Dedifferentiated amniotic fluid mesenchymal stem cell (primary cell): ENCODE data around the gene CNFN.

Experiments used
- DNase-seq: peaks from one replicate; pipeline ENCODE4 v3.0.0-alpha.2; 2016; ENCODE audit errors: extremely low spot score

The CNFN gene

DNA sequence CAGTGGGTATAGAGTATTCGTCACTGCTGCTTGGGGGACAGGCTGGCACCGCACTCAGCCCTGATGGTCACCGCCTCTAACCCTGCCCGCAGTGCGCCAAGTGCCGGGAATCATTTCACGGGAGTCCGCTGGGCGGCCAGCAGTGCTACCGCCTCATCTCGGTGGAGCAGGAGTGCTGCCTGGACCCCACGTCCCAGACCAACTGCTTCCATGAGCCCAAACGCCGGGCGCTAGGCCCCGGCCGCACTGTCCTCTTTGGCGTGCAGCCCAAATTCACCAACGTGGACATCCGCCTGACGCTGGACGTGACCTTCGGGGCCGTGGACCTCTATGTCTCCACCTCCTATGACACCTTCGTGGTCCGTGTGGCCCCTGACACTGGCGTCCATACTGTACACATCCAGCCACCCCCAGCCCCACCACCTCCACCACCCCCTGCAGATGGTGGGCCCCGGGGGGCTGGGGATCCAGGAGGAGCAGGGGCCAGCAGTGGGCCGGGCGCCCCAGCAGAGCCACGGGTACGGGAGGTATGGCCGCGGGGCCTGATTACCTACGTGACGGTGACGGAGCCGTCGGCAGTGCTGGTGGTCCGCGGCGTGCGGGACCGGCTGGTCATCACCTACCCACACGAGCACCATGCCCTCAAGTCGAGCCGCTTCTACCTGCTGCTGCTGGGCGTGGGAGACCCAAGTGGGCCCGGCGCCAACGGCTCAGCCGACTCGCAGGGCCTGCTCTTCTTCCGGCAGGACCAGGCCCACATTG, 14.5 kb downstream of the CNFN start:
- no peak for DNase-seq

DNA sequence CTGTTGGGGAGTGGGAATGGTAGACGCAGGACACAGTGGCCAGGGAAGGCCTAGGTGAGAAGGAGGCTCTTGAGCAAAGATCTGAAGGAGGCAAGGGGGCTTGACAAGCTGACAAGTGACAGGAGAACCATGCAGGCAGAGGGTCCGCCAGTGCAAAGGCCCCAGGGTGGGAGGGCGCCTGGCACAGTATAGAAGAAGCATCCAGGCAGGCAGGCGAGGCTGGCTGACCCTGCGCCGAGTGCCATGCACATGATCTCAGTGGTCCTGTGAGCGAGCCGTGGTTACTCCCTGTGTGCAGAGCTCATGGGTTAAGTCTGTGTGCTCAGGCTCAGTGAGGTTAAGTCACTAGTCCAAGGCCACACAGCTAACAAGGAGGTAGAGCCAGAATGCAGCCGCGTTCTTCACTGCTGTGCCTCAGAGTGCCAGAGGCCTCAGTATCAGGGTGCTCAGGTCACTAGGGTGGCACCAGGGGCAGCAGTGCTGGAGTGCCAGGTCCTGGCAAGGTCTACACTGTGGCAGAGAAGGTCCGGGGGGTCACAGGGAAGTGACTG, 15.2 kb downstream of the CNFN start:
- DNase-seq, result no peak

DNA sequence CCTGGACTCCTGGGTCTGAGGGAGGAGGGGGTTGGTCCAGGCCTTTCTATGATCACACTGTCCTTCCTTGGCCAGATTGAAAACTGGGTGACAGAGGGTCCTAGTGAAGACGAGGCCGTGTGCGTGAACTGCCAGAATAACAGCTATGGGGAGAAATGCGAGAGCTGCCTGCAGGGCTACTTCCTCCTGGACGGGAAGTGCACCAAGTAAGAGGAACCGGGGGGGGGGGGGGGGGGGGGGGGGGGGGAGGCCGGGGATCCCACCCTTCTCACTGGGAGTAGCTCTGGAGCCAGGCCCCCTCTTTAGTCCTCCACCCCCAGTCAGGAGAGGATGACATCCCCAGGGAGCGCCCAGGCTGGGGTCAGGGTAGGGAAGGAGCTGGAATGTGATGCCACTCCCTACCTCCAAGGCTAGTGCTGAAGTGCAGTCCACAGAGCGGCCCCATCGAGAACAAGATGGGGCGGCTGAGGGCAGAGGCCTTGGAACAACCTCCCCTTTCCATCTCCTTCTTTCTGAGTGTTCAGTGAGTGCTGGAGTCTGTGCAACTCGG, 19.4 kb downstream of the CNFN start:
- no peak for DNase-seq

DNA sequence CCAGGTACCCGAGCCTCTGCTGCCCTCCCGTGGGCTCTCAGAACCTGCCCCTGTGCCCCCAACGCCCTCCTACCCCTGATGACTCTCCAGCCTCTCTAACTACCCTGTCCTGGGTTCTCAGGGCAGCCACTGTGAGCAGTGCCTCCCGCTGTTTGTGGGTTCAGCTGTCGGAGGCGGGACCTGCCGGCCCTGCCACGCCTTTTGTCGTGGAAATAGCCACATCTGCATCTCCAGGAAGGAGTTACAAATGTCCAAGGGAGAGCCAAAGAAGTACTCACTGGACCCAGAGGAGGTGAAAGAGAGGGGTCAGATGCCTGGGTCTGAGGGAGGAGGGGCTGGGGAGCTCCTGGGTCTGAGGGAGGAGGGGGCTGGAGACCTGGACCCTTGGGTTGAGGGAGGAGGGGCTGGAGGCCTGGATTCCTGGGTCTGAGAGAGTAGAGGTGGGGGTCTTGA, 20.0 kb downstream of the CNFN start:
- DNase-seq, result no peak

DNA sequence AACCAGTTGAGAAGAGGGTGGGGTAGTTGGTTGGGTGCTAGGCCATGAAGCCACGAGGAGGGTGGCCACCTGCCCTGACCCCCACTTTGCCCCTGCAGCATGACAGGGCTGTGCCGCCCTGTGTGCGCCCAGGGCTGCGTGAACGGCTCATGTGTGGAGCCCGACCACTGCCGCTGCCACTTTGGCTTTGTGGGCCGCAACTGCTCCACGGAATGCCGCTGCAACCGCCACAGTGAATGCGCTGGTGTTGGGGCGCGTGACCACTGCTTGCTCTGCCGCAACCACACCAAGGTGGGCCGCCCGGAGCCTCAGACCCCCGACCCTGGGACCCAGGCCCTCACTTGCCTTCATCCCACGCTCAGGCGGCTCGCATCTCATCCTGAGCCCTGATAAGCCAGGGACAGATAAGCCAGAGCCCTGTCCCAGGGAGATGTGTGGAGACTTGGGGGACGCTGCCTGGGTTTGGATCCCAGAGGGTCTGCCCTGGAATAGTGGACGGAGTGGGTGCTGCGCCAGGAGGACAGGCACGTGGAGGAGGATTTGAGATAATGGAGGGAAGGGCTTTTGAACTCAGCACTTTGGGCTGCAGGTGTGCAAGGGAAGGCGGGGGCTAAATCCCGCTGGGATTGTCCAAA, 20.5 kb downstream of the CNFN start:
- no peak for DNase-seq

DNA sequence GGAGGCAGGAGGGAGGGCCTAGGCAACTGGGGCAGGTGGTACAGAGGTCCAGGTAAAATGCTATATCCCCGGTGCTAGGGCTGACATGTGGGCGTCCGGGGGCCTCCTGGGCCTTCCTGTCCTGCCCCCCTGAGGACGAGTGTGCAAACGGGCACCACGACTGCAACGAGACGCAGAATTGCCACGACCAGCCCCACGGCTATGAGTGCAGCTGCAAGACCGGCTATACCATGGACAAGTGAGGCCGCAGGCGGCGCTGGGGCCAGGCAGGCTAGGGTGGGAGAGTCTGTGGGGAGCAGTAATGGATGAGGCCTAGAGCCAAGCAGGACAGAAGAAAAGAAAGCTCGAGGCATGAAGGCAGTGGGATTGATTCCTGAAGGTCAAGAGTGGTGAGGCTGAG, 21.3 kb downstream of the CNFN start:
- DNase-seq, result no peak

DNA sequence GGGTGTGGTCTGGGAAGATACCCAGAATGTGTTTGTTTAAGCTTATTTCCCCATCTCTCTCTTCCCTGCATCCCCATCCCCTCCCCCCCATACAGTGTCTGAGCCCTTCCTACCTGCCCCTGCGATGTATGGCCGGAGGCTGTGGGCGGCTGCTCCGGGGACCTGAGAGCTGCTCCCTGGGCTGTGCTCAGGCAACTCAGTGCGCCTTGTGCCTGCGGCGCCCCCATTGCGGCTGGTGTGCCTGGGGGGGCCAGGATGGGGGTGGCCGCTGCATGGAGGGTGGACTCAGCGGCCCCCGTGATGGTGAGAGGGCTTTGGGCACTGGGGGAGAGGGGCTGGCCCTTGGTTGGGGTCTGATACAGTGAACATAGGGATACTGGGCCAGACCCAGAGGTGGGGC, 21.7 kb downstream of the CNFN start:
- no peak for DNase-seq

DNA sequence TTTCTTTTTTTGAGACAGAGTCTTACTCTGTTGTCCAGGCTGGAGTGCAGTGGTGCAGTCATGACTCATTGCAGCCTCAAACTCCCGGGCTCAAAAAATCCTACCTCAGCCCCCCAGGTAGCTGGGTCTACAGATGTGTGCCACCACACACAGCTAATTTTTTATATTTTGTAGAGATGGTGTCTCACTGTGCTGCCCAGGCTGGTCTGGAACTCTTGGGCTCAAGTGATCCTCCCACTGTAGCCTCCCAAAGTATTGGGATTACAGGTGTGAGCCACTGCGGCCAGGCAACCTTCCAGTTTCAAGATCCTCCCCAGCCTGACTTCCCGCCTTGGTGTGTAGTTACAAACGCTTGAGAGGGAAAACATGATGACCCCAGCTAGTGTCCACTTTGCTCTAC, 22.2 kb downstream of the CNFN start:
- DNase-seq, result no peak

DNA sequence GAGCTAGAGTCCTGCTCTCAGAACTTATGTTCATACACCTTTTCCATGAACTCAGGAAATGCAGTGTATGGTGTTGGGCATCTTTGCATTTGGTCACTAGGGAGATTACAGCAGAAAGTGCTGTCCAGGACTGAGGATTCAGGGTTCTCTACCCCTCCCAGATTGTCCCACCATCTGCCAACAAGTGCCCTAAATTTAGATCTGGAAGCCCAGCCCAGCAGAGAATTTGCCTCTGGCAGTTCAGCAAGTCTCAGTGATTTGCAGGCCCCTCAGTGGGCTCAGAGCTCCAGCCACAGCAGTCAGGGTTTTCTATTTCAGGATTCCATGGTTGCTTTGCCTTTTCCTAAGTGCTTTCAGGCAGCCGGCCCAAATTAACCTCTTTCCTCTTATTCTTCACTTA, 23.4 kb downstream of the CNFN start:
- no peak for DNase-seq

DNA sequence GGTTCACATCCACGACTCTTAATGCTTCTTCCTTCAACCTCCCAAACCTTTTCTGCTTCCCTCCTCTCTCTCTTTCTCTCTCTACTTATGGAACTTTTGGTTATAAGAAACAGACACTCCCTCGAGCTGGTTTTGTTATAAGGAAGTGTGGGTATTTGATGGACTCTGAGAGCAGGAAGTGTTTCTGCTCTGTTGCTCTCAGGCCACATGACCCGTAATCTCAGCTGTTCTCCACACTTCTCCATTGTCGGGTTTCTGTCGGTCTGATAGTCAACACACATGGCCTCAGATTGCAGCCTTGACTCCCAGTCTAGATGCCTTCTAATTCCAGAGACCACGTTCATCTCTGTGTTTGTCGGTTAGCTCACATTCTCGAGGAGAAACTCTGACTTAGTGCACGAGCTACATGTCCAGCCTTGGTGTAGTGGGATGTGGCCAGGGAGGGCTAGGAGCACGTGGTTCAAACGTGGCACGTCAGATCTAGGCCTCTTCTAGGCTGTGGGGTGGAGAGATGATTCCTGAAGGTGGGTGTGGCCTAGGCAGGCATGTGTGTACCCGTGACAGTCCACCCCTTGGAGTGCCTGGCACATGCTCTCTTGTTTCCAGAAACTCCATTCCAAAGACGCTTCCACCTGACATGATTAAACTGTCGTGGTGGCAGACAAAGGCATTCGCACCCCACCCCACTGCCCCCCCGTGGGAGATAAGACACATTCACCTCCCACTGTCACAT, 26.3 kb downstream of the CNFN start:
- DNase-seq, result no peak

DNA sequence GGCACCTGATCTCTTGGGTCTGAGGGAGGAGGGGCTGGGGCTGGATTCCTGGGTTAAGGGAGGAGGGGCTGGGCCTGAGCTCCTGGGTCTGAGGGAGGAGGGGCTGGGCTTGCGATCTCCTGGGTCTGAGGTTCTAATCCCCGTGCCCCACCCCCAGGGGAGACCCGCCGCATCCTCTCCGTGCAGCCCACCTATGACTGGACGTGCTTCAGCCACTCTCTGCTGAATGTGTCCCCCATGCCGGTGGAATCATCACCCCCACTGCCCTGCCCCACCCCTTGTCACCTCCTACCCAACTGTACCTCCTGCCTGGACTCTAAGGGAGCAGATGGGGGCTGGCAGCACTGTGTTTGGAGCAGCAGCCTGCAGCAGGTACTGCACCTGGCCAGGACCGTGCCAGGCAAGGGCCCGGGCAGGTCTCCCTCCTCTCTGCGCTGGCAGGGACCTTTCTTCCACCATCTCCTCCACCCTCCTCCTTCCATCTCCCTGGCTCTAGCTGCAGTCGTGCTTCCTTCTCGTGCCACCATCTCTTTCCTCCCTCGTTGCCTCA, 27.1 kb downstream of the CNFN start:
- no peak for DNase-seq

DNA sequence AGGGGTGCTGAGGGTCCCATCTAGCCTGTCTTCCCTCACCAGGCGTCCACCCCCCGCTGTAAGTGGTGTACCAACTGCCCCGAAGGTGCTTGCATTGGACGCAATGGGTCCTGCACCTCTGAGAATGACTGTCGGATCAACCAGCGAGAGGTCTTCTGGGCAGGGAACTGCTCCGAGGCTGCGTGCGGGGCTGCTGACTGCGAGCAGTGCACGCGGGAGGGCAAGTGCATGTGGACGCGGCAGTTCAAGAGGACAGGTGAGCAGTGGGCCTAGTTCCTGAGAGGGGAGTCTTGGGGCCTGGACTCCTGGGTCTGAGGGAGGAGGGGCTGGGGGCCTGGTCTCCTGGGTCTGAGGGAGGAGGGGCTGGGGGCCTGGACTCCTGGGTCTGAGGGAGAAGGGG, 27.8 kb downstream of the CNFN start:
- no peak for DNase-seq

DNA sequence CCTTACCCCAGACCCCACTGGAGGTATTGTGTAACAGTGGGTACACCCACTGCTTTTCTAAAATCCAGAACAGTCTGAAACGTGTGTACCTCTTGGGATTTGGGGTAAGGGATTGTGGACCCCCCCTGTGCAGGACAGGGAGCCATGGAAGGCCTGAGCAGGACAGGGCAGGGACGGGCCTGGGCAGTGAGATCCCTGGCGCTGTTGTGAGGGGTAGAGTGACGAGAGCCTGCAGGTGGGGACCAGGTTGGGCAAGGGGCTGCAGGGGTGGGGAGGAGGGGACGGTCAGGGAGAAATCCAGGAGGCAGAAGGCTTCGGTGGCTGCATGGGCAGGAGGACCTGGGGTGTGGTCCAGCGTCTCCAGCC, 28.6 kb downstream of the CNFN start:
- no peak for DNase-seq

DNA sequence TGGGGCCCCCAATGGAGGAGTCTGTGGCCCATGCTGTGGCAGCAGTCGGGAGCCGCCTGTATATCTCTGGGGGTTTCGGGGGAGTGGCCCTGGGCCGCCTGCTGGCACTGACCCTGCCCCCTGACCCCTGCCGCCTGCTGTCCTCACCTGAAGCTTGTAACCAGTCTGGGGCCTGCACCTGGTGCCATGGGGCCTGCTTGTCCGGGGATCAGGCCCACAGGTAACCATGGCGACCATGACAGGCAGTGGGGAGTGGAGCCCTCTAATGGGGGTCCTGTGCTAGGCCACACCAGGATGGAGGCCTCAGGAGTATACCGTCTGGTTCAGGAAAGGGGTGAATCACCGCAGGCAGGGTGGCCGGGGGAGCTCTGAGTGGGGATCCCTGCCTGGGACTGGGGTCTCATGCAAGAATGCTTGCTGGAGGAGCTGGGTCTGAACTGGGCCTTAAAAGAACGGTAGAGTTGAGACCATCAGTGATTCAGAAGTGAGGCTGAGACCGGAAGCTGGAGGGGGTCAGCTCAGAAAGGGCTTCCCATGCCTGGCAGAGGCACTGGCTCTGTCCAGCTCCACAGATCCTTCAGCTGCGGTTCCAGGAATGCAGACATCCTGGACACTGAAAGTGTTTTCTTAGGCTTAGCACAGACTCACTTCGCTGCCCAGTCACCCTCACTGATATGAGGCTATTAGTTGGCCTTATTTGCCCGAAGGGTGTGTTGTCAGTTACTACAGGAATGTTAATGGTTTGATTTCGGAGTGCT, 29.1 kb downstream of the CNFN start:
- DNase-seq, result no peak

DNA sequence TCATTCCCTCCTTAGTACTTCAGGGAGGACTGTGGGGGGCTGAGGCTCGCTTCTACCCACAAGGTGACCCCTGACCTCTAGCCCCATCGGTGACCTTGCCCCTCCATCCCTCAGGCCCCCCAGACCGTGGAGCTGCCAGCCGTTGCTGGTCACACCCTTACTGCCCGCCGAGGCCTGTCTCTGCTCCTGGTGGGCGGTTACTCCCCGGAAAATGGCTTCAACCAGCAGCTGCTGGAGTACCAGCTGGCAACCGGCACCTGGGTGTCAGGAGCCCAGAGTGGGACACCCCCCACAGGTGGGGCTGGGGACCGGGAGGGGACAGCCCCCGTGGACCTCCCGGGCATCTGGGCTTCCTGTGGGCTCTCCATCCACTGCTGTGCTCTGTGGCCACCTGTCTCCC, 32.8 kb downstream of the CNFN start:
- no peak for DNase-seq

DNA sequence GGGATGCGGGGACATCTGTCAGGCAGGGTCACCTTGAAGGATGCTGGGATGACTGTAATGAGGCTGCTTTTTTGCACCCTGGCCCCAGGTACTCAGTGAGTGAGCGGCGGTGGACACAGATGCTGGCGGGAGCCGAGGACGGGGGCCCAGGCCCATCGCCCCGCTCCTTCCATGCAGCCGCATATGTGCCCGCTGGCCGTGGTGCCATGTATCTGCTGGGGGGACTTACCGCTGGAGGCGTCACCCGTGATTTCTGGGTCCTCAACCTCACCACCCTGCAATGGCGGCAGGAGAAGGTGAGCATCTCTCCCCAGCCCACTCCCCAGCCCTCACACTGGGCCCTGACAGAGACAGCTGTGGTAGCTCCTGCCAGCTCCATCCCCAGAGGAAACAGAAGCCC, 33.4 kb downstream of the CNFN start:
- DNase-seq, result no peak

DNA sequence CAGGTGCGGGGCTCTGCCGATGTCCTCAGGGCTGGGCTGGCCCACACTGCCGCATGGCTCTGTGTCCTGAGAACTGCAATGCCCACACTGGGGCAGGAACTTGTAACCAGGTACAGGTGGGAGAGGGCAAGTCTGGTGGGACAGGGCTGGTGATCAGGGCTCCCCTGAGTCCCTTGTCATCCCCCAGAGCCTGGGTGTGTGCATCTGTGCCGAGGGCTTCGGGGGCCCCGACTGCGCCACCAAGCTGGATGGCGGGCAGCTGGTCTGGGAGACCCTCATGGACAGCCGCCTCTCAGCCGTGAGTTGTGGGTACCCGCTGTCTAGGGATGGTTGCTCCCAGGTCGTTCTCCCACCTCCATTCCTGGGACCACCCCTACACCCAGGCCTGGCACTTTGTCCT, 34.2 kb downstream of the CNFN start:
- DNase-seq, result no peak

DNA sequence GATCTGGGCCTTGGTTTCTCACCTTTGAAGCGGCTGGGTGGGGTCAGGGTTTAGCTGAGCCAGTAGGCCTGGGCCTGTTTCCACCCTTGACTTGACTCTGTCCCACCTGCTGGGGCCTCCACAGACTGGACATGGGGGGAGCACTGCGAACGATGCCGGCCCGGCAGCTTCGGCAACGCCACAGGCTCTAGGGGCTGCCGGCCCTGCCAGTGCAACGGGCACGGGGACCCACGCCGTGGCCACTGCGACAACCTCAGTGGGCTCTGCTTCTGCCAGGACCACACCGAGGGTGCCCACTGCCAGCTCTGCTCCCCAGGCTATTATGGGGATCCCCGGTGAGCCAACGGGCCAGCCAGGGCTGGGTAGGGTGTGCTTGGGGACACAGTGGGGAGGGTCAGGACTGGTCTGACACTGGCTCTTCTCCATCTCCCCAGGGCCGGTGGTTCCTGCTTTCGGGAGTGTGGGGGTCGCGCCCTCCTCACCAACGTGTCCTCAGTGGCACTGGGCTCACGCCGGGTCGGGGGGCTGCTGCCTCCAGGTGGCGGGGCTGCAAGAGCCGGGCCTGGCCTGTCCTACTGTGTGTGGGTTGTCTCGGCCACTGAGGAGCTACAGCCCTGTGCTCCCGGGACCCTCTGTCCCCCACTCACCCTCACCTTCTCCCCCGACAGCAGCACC, 36.6 kb downstream of the CNFN start:
- no peak for DNase-seq

DNA sequence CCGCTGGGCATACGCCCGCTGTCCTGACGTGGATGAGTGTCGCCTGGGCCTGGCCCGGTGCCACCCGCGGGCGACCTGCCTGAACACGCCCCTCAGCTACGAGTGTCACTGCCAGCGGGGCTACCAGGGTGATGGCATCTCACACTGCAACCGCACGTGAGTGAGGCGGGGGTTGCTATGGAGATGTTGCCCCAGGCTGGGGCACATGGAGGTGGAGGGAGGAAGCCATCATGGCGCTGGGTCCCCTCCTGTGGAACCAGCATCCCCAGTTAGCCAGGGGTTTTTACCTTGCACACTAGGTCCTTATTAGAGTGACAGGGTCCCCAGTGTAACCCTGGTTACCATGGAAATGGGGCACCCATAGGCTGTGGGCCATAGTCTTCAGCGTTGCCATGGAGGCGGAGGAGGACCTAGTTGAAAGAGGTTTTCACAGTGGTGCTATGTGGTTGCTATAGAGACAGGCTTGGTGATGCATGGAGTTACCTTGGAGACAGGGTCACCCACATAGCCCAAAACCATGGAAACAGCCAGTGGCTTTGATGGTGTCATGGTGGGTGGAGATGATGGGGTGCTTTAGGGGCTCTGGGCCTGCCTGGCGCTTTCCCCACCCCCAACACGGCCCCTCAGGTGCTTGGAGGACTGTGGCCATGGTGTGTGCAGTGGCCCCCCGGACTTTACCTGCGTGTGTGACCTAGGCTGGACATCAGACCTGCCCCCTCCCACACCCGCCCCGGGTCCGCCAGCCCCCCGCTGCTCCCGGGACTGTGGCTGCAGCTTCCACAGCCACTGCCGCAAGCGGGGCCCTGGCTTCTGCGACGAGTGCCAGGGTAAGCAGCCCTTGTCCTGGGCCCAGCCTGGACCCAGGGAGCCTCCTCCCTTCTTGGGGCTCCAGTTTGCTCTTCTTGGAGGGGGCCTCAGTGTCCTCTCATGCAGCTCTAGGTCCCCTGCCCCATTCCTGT, 37.5 kb downstream of the CNFN start:
- no peak for DNase-seq
